AG08395 (cell line): ENCODE results near the gene CLEC4A.
A peak's percentile ranks its signal among the peaks of the same experiment; 100 is the strongest.
"Not testable (repeated sequence)": the region's sequence is repeated elsewhere in the genome, so short reads cannot be mapped to it uniquely, and the experiment has no call there.

Experiments used
- DNase-seq: peaks from one replicate; pipeline ENCODE4 v3.0.0; 2012; ENCODE audit warnings: mixed read lengths, low spot score

CLEC4A gene

GRCh38 chr12:8123124-8123912 lies at the start of gene CLEC4A:
TSS of gene CLEC4A (plus strand) at chr12:8123617. CDS start at chr12:8123879, 262 bp downstream.
- DNase-seq: no peak

- no peak for DNase-seq
Measured at GRCh38 chr12:8075935-8076334, 47.5 kb upstream of the CLEC4A start.

- no peak for DNase-seq
Measured at GRCh38 chr12:8076366-8076765, 47.1 kb upstream of the CLEC4A start.

- DNase-seq: peak; percentile 35
Measured at GRCh38 chr12:8077207-8077606, 46.2 kb upstream of the CLEC4A start.

- peak; percentile 35 for DNase-seq
Measured at GRCh38 chr12:8078398-8078797, 45.0 kb upstream of the CLEC4A start.

- no peak for DNase-seq
Measured at GRCh38 chr12:8078916-8079315, 44.5 kb upstream of the CLEC4A start.

GRCh38 chr12:8080120-8080519 lies 43.3 kb upstream of the CLEC4A start:
- no peak for DNase-seq

GRCh38 chr12:8081251-8081920 lies 42.0 kb upstream of the CLEC4A start:
- DNase-seq: no peak

GRCh38 chr12:8082808-8083100 lies 40.7 kb upstream of the CLEC4A start:
- DNase-seq: no peak

GRCh38 chr12:8084351-8084750 lies 39.1 kb upstream of the CLEC4A start:
- DNase-seq: not testable (repeated sequence)

GRCh38 chr12:8087666-8088065 lies 35.8 kb upstream of the CLEC4A start:
- no peak for DNase-seq

- no peak for DNase-seq
Measured at GRCh38 chr12:8088574-8088973, 34.8 kb upstream of the CLEC4A start.

GRCh38 chr12:8089277-8089676 lies 34.1 kb upstream of the CLEC4A start:
- DNase-seq: not testable (repeated sequence)

GRCh38 chr12:8089716-8090115 lies 33.7 kb upstream of the CLEC4A start:
- no peak for DNase-seq

- DNase-seq: no peak
Measured at GRCh38 chr12:8093291-8093690, 30.1 kb upstream of the CLEC4A start.

- no peak for DNase-seq
Measured at GRCh38 chr12:8096281-8096915, 27.0 kb upstream of the CLEC4A start.

GRCh38 chr12:8099235-8099634 lies 24.2 kb upstream of the CLEC4A start:
- no peak for DNase-seq

GRCh38 chr12:8108808-8109398 lies 14.5 kb upstream of the CLEC4A start:
- DNase-seq: peak; percentile 79

- not testable (repeated sequence) for DNase-seq
Measured at GRCh38 chr12:8113117-8113516, 10.3 kb upstream of the CLEC4A start.

GRCh38 chr12:8120072-8120713 lies 3.2 kb upstream of the CLEC4A start:
- DNase-seq: no peak

- DNase-seq: no peak
Measured at GRCh38 chr12:8127138-8127537, 3.7 kb downstream of the CLEC4A start.
